Activated CD8-positive, alpha-beta memory T cell treated with anti-CD3 and anti-CD28 coated beads, Interleukin-2, amount 50 U/mL, for 1 hour (primary cell): ENCODE data around the gene LCP1.

ENCODE experiments used
- DNase-seq: peaks from one replicate; pipeline ENCODE4 v3.0.0-alpha.2; 2020; ENCODE audit errors: extremely low read depth

Gene LCP1

GRCh38 chr13:46160065-46160464 is 21.9 kb downstream of the LCP1 start:
- no peak for DNase-seq

GRCh38 chr13:46158983-46159382 is 23.0 kb downstream of the LCP1 start:
- no peak for DNase-seq

GRCh38 chr13:46158222-46158621 is 23.8 kb downstream of the LCP1 start:
- no peak for DNase-seq

- DNase-seq: no peak
These were observed 27.7 kb downstream of the LCP1 start for GRCh38 chr13:46154136-46154801.

GRCh38 chr13:46152627-46153328 is 29.2 kb downstream of the LCP1 start:
- no peak for DNase-seq

GRCh38 chr13:46150134-46150693 is 31.8 kb downstream of the LCP1 start:
- no peak for DNase-seq

- no peak for DNase-seq
These were observed 32.5 kb downstream of the LCP1 start for GRCh38 chr13:46149272-46150133.

GRCh38 chr13:46146898-46147297 is 35.1 kb downstream of the LCP1 start:
- DNase-seq: no peak

- no peak for DNase-seq
These were observed 36.0 kb downstream of the LCP1 start for GRCh38 chr13:46145950-46146349.

- DNase-seq: no peak
These were observed 36.8 kb downstream of the LCP1 start for GRCh38 chr13:46145135-46145534.

GRCh38 chr13:46143184-46143701 is 38.7 kb downstream of the LCP1 start:
- no peak for DNase-seq

- DNase-seq: no peak
These were observed 39.2 kb downstream of the LCP1 start for GRCh38 chr13:46142776-46143175.

GRCh38 chr13:46140044-46140443 is 41.9 kb downstream of the LCP1 start:
- no peak for DNase-seq

- DNase-seq: no peak
These were observed 44.2 kb downstream of the LCP1 start for GRCh38 chr13:46137627-46138317.

- DNase-seq: no peak
These were observed 45.3 kb downstream of the LCP1 start for GRCh38 chr13:46136688-46137087.

- no peak for DNase-seq
These were observed 46.9 kb downstream of the LCP1 start for GRCh38 chr13:46134961-46135522.

GRCh38 chr13:46134494-46134893 is 47.5 kb downstream of the LCP1 start:
- no peak for DNase-seq

GRCh38 chr13:46132109-46132508 is 49.9 kb downstream of the LCP1 start:
- no peak for DNase-seq

GRCh38 chr13:46131705-46132104 is 50.3 kb downstream of the LCP1 start:
- DNase-seq: no peak

GRCh38 chr13:46129955-46130618 is 51.9 kb downstream of the LCP1 start:
- DNase-seq: no peak

GRCh38 chr13:46129124-46129523 is 52.9 kb downstream of the LCP1 start:
- no peak for DNase-seq
